Progenitor cell of endocrine pancreas (in vitro differentiated cells): ENCODE data around the gene RHOB. TPM values are rescaled to one million over a fixed set of nuclear protein-coding genes. Genes with fewer than 3 reads are reported as not detected.

ENCODE experiments used
- DNase-seq: peaks from one replicate; pipeline ENCODE4 v3.0.0; 2021; ENCODE audit warnings: low spot score; ENCODE audit not compliant: unreplicated experiment
- H3K27ac Mint-ChIP-seq: 2 replicates; pipeline ENCODE4 v1.8.0; 2021; ENCODE audit warnings: mild to moderate bottlenecking, moderate library complexity, mixed read lengths
- H3K27me3 Mint-ChIP-seq: 2 replicates; pipeline ENCODE4 v1.8.0; 2021; ENCODE audit warnings: mixed read lengths
- H3K36me3 Mint-ChIP-seq: 2 replicates; pipeline ENCODE4 v1.8.0; 2022; ENCODE audit warnings: mixed read lengths; ENCODE audit not compliant: insufficient read depth
- H3K4me1 Mint-ChIP-seq: 2 replicates; pipeline ENCODE4 v1.8.0; 2021; ENCODE audit warnings: low read depth, mixed read lengths
- H3K4me3 Mint-ChIP-seq: 2 replicates; pipeline ENCODE4 v1.8.0; 2021; ENCODE audit warnings: low read depth, mild to moderate bottlenecking, moderate library complexity, mixed read lengths
- H3K9me3 Mint-ChIP-seq: 2 replicates; pipeline ENCODE4 v1.8.0; 2021; ENCODE audit warnings: low read depth, mixed read lengths
- CTCF ChIP-seq: fragments of 200-600 bp; sonication (generic); IDR thresholded peaks from one replicate; pipeline ENCODE4 v1.5.0; 2021; ENCODE audit warnings: antibody characterized with exemption, mild to moderate bottlenecking; ENCODE audit not compliant: unreplicated experiment
- total RNA-seq: library from RNA; stranded (reverse); gene quantifications from 2 replicates; pipeline ENCODE4 v1.2.1, GENCODE V29; 2021

Gene RHOB
- total RNA-seq, 1 donor from 2014 or later: 148 TPM

- no peak overlapping the region for H3K27ac Mint-ChIP-seq
Observed at GRCh38 chr2:20423359-20423758, 23.5 kb upstream of the RHOB start.

GRCh38 chr2:20423847-20424246, 23.0 kb upstream of the RHOB start:
- Mint-ChIP-seq H3K27me3 (peaks cover 13% of the 10 kb centered on the region), H3K9me3 (no peaks in the 10 kb centered on the region), H3K36me3 (no peaks in the 10 kb centered on the region), H3K4me1 (no peaks in the 10 kb centered on the region), H3K4me3 (no peak overlapping the region), H3K27ac (no peak overlapping the region)
- DNase-seq: no peak
- TF ChIP-seq CTCF: no peak

More at GRCh38 chr2:20423359-20423758, 23.5 kb upstream of the RHOB start:
- peak; percentile 2 for DNase-seq
- Mint-ChIP-seq H3K36me3 (no peaks in the 10 kb centered on the region), H3K9me3 (no peaks in the 10 kb centered on the region), H3K4me3 (no peak overlapping the region), H3K4me1 (no peaks in the 10 kb centered on the region), H3K27me3 (peaks cover 13% of the 10 kb centered on the region)
- TF ChIP-seq CTCF: no peak

- no peak for DNase-seq
- Mint-ChIP-seq H3K9me3 (no peaks in the 10 kb centered on the region), H3K27ac (no peak overlapping the region), H3K36me3 (no peaks in the 10 kb centered on the region), H3K27me3 (peaks cover 16% of the 10 kb centered on the region), H3K4me1 (no peaks in the 10 kb centered on the region), H3K4me3 (no peak overlapping the region)
- TF ChIP-seq CTCF: no peak
Observed at GRCh38 chr2:20424300-20425290, 22.3 kb upstream of the RHOB start.

- H3K27ac Mint-ChIP-seq: no peak overlapping the region
Observed at GRCh38 chr2:20425371-20425881, 21.4 kb upstream of the RHOB start.

More at GRCh38 chr2:20425371-20425881, 21.4 kb upstream of the RHOB start:
- no peaks in the 10 kb centered on the region for H3K36me3 Mint-ChIP-seq
- DNase-seq: no peak
- H3K4me3 Mint-ChIP-seq: no peak overlapping the region
- no peaks in the 10 kb centered on the region for H3K9me3 Mint-ChIP-seq
- peaks cover 2% of the 10 kb centered on the region for H3K4me1 Mint-ChIP-seq
- TF ChIP-seq CTCF: no peak
- H3K27me3 Mint-ChIP-seq: peaks cover 16% of the 10 kb centered on the region
